IMR-90 (cell line): ENCODE data around the gene ERG28. TPM values are rescaled to one million over a fixed set of nuclear protein-coding genes. Genes with fewer than 3 reads are reported as not detected.

ENCODE experiments used
- ATAC-seq: fragments of 200-7000 bp; cut with Tn5 transposase; 2 replicates; pipeline ENCODE4 v1.9.1; 2020; ENCODE audit warnings: low read depth, mild to moderate bottlenecking, moderate library complexity
- BruUV-seq: library from RNA; stranded (reverse); fragments of 400-500 nt; replicated peaks from 2 replicates; lab custom pipeline; 2021; lab: Mats Ljungman, UMichigan
- CTCF ChIA-PET: fragments of 300-600 bp; formaldehyde crosslinking; extraction: SDS; loops from one replicate; lab custom pipeline; 2021; ENCODE audit warnings: antibody characterized with exemption; lab: Yijun Ruan, JAX
- POLR2A ChIA-PET: fragments of 300-600 bp; sonication (Branson Sonifier 250); formaldehyde crosslinking; loops from one replicate; lab custom pipeline; 2022; ENCODE audit warnings: antibody characterized with exemption; ENCODE audit not compliant: unreplicated experiment; lab: Charles Lee
- DNase-seq: peaks from one replicate; pipeline ENCODE4 v3.0.0; 2013
- H2AFZ ChIP-seq: replicated peaks from 2 replicates; pipeline ENCODE3; 2013; ENCODE audit warnings: low read length, mild to moderate bottlenecking; ENCODE audit not compliant: poor library complexity
- H2AK5ac ChIP-seq: 2 replicates; pipeline ENCODE4 v1.6.1; 2013; ENCODE audit warnings: low read depth, low read length, inconsistent platforms
- H2AK9ac ChIP-seq: replicated peaks from 2 replicates; pipeline ENCODE3; 2013; ENCODE audit warnings: mild to moderate bottlenecking, low read depth, low read length, moderate library complexity; ENCODE audit not compliant: poor library complexity
- H2BK120ac ChIP-seq: 2 replicates; pipeline ENCODE4 v1.6.1; 2013; ENCODE audit warnings: low read depth, low read length, inconsistent platforms
- H2BK15ac ChIP-seq: 3 replicates; pipeline ENCODE4 v1.6.1; 2013; ENCODE audit warnings: low read depth, low read length, inconsistent platforms
- H2BK20ac ChIP-seq: 2 replicates; pipeline ENCODE4 v1.6.1; 2013; ENCODE audit warnings: low read depth, mild to moderate bottlenecking, inconsistent platforms, low read length, moderate library complexity
- H2BK5ac ChIP-seq: 2 replicates; pipeline ENCODE4 v1.6.1; 2013; ENCODE audit warnings: mild to moderate bottlenecking, low read depth, low read length, inconsistent platforms; ENCODE audit not compliant: poor library complexity, severe bottlenecking
- H3K14ac ChIP-seq: replicated peaks from 2 replicates; pipeline ENCODE4 v1.6.1; 2013; ENCODE audit warnings: low read depth, low read length, inconsistent platforms
- H3K18ac ChIP-seq: 2 replicates; pipeline ENCODE4 v1.6.1; 2013; ENCODE audit warnings: low read depth, low read length, control low read depth
- H3K23ac ChIP-seq: 2 replicates; pipeline ENCODE4 v1.6.1; 2013; ENCODE audit warnings: low read depth, low read length, inconsistent platforms
- H3K27ac ChIP-seq: 2 replicates; pipeline ENCODE4 v1.5.1; 2013; ENCODE audit warnings: mild to moderate bottlenecking, control low read depth, low read length; ENCODE audit not compliant: insufficient read depth
- H3K27me3 ChIP-seq: 2 replicates; pipeline ENCODE4 v1.6.1; 2013; ENCODE audit warnings: low read length; ENCODE audit not compliant: control insufficient read depth, insufficient read depth
- H3K36me3 ChIP-seq: 2 replicates; pipeline ENCODE4 v1.6.1; 2013; ENCODE audit warnings: low read length, mixed read lengths; ENCODE audit not compliant: control insufficient read depth, insufficient read depth
- H3K4ac ChIP-seq: 2 replicates; pipeline ENCODE4 v1.6.1; 2013; ENCODE audit warnings: low read depth, low read length, inconsistent platforms
- H3K4me1 ChIP-seq: 2 replicates; pipeline ENCODE4 v1.6.1; 2013; ENCODE audit warnings: low read length, mixed read lengths; ENCODE audit not compliant: control insufficient read depth, insufficient read depth
- H3K4me2 ChIP-seq: 2 replicates; pipeline ENCODE4 v1.6.1; 2013; ENCODE audit warnings: low read depth, mild to moderate bottlenecking, control low read depth, low read length, moderate library complexity
- H3K4me3 ChIP-seq: 2 replicates; pipeline ENCODE4 v1.5.1; 2013; ENCODE audit warnings: low read depth, mild to moderate bottlenecking, control low read depth, low read length, moderate library complexity; ENCODE audit not compliant: insufficient read depth
- H3K56ac ChIP-seq: 2 replicates; pipeline ENCODE4 v1.6.1; 2013; ENCODE audit warnings: low read length, inconsistent platforms; ENCODE audit not compliant: insufficient read depth; ENCODE audit errors: extremely low read depth
- H3K79me1 ChIP-seq, 2 experiments: 2 replicates each; pipeline ENCODE4 v1.6.1; 2013; ENCODE audit warnings: low read length in 2 of 2, inconsistent platforms in 1 of 2, low read depth in 1 of 2
- H3K9ac ChIP-seq: 2 replicates; pipeline ENCODE4 v1.6.1; 2013; ENCODE audit warnings: low read depth, low read length, control low read depth
- H3K9me1 ChIP-seq: 2 replicates; pipeline ENCODE4 v1.6.1; 2013; ENCODE audit warnings: low read length, inconsistent platforms; ENCODE audit not compliant: insufficient read depth
- H3K9me3 ChIP-seq: 2 replicates; pipeline ENCODE4 v1.6.1; 2013; ENCODE audit warnings: low read length; ENCODE audit not compliant: control insufficient read depth, insufficient read depth
- H4K20me1 ChIP-seq: 2 replicates; pipeline ENCODE4 v1.6.1; 2013; ENCODE audit warnings: low read length, inconsistent platforms; ENCODE audit not compliant: insufficient read depth
- H4K5ac ChIP-seq: 2 replicates; pipeline ENCODE4 v1.6.1; 2013; ENCODE audit warnings: mild to moderate bottlenecking, low read depth, low read length, control low read depth
- H4K8ac ChIP-seq, 2 experiments: 2 replicates each; pipeline ENCODE4 v1.6.1; 2013; ENCODE audit warnings: low read depth in 2 of 2, low read length in 2 of 2, control low read depth in 1 of 2, inconsistent platforms in 1 of 2
- H4K91ac ChIP-seq: 2 replicates; pipeline ENCODE4 v1.6.1; 2013; ENCODE audit warnings: low read depth, low read length, inconsistent platforms; ENCODE audit not compliant: insufficient read depth
- CEBPB ChIP-seq: IDR thresholded peaks from 2 replicates; pipeline ENCODE4 v1.6.1; 2012; ENCODE audit warnings: low read depth, low read length, improper control_type of control experiment
- CHD1 ChIP-seq: IDR thresholded peaks from 2 replicates; pipeline ENCODE4 v1.6.1; 2012; ENCODE audit warnings: low read depth, low read length, improper control_type of control experiment
- MXI1 ChIP-seq: IDR thresholded peaks from 2 replicates; pipeline ENCODE4 v1.6.1; 2012; ENCODE audit warnings: low read depth, mild to moderate bottlenecking, low read length, moderate library complexity, borderline replicate concordance
- NFE2L2 ChIP-seq: fragments of 150-350 bp; IDR thresholded peaks from 2 replicates; pipeline ENCODE4 v1.6.1; 2016; ENCODE audit warnings: low read depth, mild to moderate bottlenecking, low read length
- RCOR1 ChIP-seq: IDR thresholded peaks from 2 replicates; pipeline ENCODE4 v1.6.1; 2012; ENCODE audit warnings: mild to moderate bottlenecking, low read length, improper control_type of control experiment; ENCODE audit not compliant: insufficient replicate concordance
- RFX5 ChIP-seq: IDR thresholded peaks from 2 replicates; pipeline ENCODE4 v1.8.0; 2012; ENCODE audit warnings: low read depth, mild to moderate bottlenecking, low read length, moderate library complexity
- WGBS, 2 experiments: methylation state at CpG; one replicate each; pipeline versions ENCODE4 v1.1.5 to v1.1.7; 2013; ENCODE audit warnings: missing lambda C conversion rate in 2 of 2; ENCODE audit not compliant: insufficient read length in 1 of 2; ENCODE audit errors: extremely low coverage in 2 of 2; 5-methylcytosine and 5-hydroxymethylcytosine counted together
- dilution Hi-C: fragments of 300-500 bp; cut with HindIII; formaldehyde crosslinking; loops from one replicate; pipeline ENCODE4 v1.14.3; 2018; ENCODE audit warnings: low sequenced_read_pairs; ENCODE audit not compliant: unreplicated experiment
- in situ Hi-C: fragments of 300-500 bp; cut with MboI; formaldehyde crosslinking; loops from 3 replicates; pipeline ENCODE4 v1.14.3; 2019; ENCODE audit warnings: low sequenced_read_pairs, inconsistent platforms, mixed read lengths
- intact Hi-C: fragments of 100-400 bp; cut with micrococcal nuclease; formaldehyde crosslinking; loops from 2 replicates; pipeline ENCODE4 v1.10.0; 2022
- polyA plus RNA-seq, 3 experiments: library from polyadenylated mRNA; depleted of rRNA; stranded (reverse); fragments of >200 nt; gene quantifications; 2 replicates each; pipeline ENCODE4 v1.2.3, GENCODE V29; 2012; ENCODE audit warnings: low replicate concordance in 1 of 3
- total RNA-seq: library from RNA; depleted of rRNA; stranded (reverse); fragments of >200 nt; gene quantifications from 2 replicates; pipeline ENCODE4 v1.2.3, GENCODE V29; 2012

ERG28 gene
- total and polyA plus RNA-seq, 2 of the 4 experiments (the other 2 are of a cell fraction), result 0.90 to 15.4 TPM

- Histone ChIP-seq H4K5ac (no peak overlapping the region), H2BK5ac (no peak overlapping the region), H2BK15ac (no peak overlapping the region), H3K4me2 (no peak overlapping the region), H2AFZ (no peak overlapping the region), H3K9me3 (no peaks in the 10 kb centered on the region), H3K18ac (no peak overlapping the region), H4K20me1 (no peaks in the 10 kb centered on the region), H3K79me1 (no peaks in the 10 kb centered on the region), H3K4me1 (peaks cover 4% of the 10 kb centered on the region; the same call in 1 of the 2 replicates), H3K27ac (no peak overlapping the region), H2AK9ac (no peak overlapping the region), H4K91ac (no peak overlapping the region), H3K56ac (no peak overlapping the region), H3K4me3 (no peak overlapping the region), H2BK20ac (no peak overlapping the region), H2AK5ac (no peak overlapping the region), H4K8ac (no peak overlapping the region), H3K9me1 (no peaks in the 10 kb centered on the region), H3K23ac (no peak overlapping the region), H3K14ac (no peak overlapping the region), H3K4ac (no peak overlapping the region), H3K36me3 (peaks cover 16% of the 10 kb centered on the region), H2BK120ac (no peak overlapping the region), H3K27me3 (no peaks in the 10 kb centered on the region), H3K9ac (no peak overlapping the region)
- TF ChIP-seq NFE2L2, result no peak
- TF ChIP-seq RCOR1, result no peak
- TF ChIP-seq CHD1, result no peak
- no peak for TF ChIP-seq MXI1
- no peak for TF ChIP-seq RFX5
- no peak for TF ChIP-seq CEBPB
- POLR2A ChIA-PET, result no interaction called here
- no peak for DNase-seq
- dilution Hi-C loops, result no loop called here
- ATAC-seq, result no peak
- no TSS peak for BruUV-seq
- in situ Hi-C loops, result no loop called here
- intact Hi-C loops, result no loop called here
- CTCF ChIA-PET, result no interaction called here
- WGBS, 2 experiments, result no CpG with 5 or more reads among the region's 2 CpGs
These were observed 25.2 kb upstream of the ERG28 start for GRCh38 chr14:75685910-75686309.
